LNCaP clone FGC (cell line): Measurements from ENCODE around the gene ZNF638.

Source experiments
- DNase-seq: peaks from one replicate; pipeline ENCODE4 v3.0.0-alpha.2; 2011; ENCODE audit warnings: low read depth
- H3K4me3 ChIP-seq: 2 replicates; pipeline ENCODE4 v1.5.1; 2011; ENCODE audit warnings: mild to moderate bottlenecking, low read depth, low read length, control low read depth
- TF ChIP-seq, protein P1 (sequence below): IDR thresholded peaks from 2 replicates; pipeline ENCODE4 v1.5.1; 2012; ENCODE audit warnings: mild to moderate bottlenecking; ENCODE audit not compliant: control insufficient read depth, insufficient read depth; ENCODE audit errors: extremely low read depth

Gene ZNF638

GRCh38 chr2:71454221-71455010 is 122.8 kb downstream of the ZNF638 start:
- DNase-seq = no peak
- TF ChIP-seq, protein P1, sequence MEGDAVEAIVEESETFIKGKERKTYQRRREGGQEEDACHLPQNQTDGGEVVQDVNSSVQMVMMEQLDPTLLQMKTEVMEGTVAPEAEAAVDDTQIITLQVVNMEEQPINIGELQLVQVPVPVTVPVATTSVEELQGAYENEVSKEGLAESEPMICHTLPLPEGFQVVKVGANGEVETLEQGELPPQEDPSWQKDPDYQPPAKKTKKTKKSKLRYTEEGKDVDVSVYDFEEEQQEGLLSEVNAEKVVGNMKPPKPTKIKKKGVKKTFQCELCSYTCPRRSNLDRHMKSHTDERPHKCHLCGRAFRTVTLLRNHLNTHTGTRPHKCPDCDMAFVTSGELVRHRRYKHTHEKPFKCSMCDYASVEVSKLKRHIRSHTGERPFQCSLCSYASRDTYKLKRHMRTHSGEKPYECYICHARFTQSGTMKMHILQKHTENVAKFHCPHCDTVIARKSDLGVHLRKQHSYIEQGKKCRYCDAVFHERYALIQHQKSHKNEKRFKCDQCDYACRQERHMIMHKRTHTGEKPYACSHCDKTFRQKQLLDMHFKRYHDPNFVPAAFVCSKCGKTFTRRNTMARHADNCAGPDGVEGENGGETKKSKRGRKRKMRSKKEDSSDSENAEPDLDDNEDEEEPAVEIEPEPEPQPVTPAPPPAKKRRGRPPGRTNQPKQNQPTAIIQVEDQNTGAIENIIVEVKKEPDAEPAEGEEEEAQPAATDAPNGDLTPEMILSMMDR = no peak
- no peak overlapping the region for H3K4me3 ChIP-seq

- no peak overlapping the region for H3K4me3 ChIP-seq
- DNase-seq = no peak
- TF ChIP-seq, protein P1 = no peak
Observed at GRCh38 chr2:71455011-71455740, 123.6 kb downstream of the ZNF638 start.

DNA sequence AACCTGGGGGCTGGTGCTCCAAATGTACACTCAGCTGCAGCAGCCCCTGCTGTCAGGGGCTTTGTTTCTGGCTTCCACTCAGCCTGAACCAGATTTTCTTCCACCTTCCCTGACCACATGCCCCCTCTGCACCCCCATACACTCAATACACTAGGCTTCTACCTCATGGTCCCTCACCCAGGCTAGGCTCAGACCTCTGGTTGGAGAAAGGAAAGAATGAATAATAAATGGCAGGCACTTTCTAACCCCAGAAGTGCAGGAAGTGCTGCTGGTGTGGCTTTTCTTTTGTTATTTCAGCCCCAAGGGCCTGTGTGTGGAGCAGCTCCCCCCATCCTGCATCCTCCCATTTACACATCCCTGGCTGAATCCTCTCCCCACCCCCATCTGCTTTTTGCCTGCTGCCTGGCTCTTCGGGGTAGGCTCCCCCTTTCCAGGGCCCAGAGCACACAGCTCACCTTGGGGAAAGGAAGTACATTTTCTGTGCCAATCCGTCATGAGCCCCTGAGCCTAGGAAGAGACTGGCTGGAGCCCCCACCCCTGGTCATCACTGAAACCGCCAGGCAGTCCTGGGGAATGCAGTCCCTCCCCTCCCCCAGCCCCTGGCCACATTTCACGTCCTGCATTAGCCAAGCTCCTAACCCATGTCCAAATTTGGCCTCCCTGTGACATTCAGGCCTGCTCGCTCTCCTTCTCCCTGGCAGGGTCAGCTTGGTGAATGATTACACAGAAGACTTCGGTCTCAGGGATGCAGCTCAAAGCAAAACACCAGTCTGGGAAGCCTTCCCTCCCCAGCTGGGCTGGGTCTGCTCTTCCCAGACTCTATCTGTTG is 124.4 kb downstream of the ZNF638 start:
- no peak for DNase-seq
- no peak overlapping the region for H3K4me3 ChIP-seq
- TF ChIP-seq, protein P1 = no peak

DNA sequence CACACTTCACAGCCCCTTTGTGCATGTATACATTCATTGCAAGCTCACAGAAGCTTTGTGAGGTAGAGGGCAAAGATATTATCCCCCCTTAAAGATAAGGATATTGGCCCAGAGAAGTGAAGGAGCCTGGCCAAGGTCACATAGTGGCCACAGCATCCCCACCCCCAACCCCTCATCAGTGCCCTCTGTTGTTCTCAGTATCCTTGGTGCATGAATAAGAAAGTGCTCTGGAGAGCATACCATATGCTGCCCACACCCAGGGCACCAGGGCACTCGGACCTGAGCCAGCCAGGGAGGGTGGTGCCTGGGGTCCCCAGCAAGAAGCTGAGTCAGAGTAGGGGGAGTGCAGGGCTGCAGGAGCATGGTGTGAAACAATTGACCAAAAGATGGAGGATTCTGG is 125.0 kb downstream of the ZNF638 start:
- TF ChIP-seq, protein P1 = no peak
- H3K4me3 ChIP-seq = no peak overlapping the region
- DNase-seq = no peak

DNA sequence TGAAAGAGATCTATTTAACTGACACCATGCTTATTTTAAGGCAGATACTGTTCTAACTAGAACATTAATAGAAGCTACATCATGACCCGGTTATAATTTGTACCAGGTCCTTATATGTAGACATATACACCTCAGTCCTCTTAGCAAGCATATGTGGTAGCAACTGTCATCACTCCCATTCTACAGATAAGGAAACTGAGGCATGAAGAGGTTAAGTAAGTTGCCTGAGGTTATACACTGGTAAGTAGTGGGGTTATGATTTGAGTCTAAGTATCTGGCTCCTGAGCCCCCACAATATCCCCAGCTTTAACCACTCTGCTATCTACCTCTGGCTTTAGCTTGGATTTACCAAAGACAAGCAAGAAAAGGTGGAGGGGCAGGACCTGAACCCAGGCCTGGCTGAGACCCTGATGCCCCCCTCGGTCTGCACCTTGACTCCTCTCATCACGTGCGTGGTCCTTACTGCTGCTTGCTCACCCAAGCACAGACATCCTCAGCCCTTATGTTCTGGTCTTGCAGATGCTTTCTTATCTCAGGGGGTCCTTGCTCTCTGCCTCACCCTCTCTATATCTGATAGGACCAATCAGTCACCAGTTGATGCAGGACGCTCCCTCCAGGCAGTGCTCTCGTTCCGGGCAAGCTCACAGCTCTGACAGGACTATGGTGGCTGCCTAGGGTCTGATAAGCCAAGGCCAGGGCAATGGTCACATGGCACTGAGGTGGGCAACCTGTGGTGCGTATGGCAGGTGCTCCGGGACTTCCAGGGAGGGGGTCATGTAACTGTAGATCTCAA is 125.7 kb downstream of the ZNF638 start:
- H3K4me3 ChIP-seq = no peak overlapping the region
- TF ChIP-seq, protein P1 = no peak
- DNase-seq = no peak

DNA sequence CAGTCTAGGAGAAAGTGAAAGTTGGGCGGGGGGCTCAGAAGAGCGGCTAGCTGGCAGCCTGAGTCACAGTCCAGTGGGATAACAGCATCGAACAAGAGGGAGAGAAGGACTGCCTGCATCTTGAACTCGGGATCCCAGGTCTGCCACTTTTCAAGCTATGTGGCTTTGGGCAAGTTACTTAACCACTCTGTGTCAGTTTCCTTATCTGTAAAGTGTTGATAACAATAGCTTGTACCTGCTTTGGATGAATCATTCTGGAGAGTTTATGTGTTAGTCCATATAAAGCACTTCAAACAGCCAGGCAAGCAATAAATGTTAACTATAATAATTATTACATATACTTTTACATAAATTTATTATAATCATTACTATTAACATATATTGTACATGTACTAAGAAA is 126.3 kb downstream of the ZNF638 start:
- TF ChIP-seq, protein P1 = no peak
- no peak for DNase-seq
- H3K4me3 ChIP-seq = no peak overlapping the region
